Peyer's patch (tissue), 4 donors: ENCODE data around the gene TMEM178B.

ENCODE experiments used
- POLR2A ChIP-seq, 2 donors: fragments of 450-650 bp; IDR thresholded peaks; one replicate each; pipeline ENCODE4 v1.5.1; 2017; ENCODE audit warnings: antibody characterized with exemption in 2 of 2, mild to moderate bottlenecking in 2 of 2, moderate library complexity in 2 of 2
- TF ChIP-seq, protein P1 (sequence below), 6 experiments: fragments of 450-650 bp in 4 of 6; fragments of 200-600 bp in 2 of 6; sonication (generic) in 1 of 6; IDR thresholded peaks; one replicate each; pipeline ENCODE4 v1.5.1; 2017 to 2019; ENCODE audit warnings: antibody characterized with exemption in 6 of 6, mild to moderate bottlenecking in 3 of 6, moderate library complexity in 1 of 6

DNA sequence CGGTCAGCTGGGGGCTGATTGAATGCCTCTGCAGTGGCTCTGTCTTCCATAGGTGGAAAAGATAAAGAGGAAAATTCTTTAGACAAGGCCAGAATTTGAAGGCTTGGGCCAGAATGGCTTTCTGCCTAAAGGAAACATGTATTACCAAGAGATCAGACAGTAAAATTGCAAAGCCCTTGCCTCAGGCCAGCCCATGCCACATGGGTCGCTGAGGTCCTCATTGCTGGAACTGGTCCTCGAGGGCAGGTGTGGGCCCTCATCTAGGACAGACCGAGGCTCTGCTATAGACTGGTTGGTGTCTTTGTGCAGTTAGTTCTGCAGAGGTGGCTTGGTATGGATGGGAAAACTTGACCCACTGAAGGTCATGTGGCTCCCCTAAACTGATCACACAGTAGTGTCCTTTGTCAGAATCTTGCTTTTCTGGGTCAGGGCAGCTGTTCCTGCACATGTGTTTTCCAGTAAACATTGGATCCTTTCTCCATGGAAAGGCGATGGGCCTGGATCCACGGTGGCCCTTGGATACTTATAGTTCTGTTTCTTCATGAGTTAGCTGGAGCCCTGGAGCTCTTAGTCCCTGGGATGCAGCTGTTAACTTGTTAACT, 80.4 kb downstream of the TMEM178B start:
- TF ChIP-seq, protein P1, sequence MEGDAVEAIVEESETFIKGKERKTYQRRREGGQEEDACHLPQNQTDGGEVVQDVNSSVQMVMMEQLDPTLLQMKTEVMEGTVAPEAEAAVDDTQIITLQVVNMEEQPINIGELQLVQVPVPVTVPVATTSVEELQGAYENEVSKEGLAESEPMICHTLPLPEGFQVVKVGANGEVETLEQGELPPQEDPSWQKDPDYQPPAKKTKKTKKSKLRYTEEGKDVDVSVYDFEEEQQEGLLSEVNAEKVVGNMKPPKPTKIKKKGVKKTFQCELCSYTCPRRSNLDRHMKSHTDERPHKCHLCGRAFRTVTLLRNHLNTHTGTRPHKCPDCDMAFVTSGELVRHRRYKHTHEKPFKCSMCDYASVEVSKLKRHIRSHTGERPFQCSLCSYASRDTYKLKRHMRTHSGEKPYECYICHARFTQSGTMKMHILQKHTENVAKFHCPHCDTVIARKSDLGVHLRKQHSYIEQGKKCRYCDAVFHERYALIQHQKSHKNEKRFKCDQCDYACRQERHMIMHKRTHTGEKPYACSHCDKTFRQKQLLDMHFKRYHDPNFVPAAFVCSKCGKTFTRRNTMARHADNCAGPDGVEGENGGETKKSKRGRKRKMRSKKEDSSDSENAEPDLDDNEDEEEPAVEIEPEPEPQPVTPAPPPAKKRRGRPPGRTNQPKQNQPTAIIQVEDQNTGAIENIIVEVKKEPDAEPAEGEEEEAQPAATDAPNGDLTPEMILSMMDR (IDR thresholded peaks at IDR 0.05), result no peak
- TF ChIP-seq POLR2A (IDR thresholded peaks at IDR 0.05), result no peak
